Stimulated activated CD4-positive, alpha-beta T cell treated with anti-CD3 and anti-CD28 coated beads, TNF-alpha, amount 100 ng/mL, for 24 hours (primary cell): ENCODE results near the gene PDE4B.
"Not testable (repeated sequence)": the region's sequence is repeated elsewhere in the genome, so short reads cannot be mapped to it uniquely, and the experiment has no call there.

Experiments
- DNase-seq, 3 experiments: peaks; one replicate each; pipeline ENCODE4 v3.0.0-alpha.2; 2020; ENCODE audit warnings: low read depth in 3 of 3

The PDE4B gene

DNA sequence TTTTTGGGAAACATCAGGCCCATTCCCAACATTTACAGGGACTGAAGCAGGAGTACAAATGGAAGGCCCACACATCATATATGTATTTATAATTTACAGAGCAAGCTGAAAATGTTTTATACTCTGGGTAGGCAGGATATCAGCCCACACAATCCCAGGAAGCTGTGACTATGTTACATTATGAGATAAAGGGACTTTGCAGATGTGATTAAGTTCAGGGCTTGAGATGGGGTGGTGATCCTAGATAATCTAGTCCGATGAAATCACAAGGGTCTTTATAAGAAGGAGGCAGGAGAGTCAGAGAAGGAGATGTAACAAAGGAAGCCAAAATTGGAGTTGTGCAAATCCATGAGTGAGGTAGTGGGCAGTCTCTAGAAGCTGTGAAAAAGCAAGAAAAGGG is 160.5 kb downstream of the PDE4B start:
- DNase-seq = no peak

DNA sequence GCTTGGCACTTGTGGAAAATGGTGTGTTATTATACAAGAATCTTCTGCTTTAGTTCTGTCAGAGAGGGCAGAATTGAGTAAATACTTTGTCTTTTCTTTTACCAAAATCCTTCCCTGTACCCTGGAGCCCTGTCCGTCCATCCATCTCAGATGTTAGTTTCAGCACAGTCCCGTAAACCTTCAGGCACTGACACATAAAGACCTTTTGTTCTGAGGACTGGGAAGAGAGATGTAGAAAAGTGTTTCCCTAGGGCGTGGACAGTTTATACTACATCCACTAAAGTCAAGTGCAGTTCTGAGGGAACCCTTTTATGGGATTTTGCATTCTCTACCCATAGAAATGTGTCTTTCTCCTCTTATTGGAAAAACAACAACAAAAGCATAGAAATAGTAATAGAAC is 162.4 kb downstream of the PDE4B start:
- DNase-seq = no peak

DNA sequence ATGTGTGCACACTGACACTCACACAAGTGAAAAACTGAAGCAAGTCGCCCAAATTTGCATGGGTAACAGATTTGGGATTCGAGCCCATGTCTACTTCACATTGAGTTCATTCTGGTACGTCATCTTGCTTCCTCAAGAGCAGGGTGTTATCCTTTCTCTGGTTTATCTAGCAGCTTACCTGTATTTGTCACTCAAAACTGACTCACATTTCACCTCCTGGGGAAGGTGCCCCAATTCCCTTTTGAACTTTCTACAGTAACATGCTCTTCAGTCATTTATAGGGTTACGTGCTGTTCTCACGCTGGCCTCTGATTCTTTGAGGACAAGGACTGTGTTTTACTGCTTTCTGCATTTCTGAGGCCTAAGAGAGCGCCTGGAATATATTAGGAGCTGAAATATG is 162.8 kb downstream of the PDE4B start:
- no peak for DNase-seq

DNA sequence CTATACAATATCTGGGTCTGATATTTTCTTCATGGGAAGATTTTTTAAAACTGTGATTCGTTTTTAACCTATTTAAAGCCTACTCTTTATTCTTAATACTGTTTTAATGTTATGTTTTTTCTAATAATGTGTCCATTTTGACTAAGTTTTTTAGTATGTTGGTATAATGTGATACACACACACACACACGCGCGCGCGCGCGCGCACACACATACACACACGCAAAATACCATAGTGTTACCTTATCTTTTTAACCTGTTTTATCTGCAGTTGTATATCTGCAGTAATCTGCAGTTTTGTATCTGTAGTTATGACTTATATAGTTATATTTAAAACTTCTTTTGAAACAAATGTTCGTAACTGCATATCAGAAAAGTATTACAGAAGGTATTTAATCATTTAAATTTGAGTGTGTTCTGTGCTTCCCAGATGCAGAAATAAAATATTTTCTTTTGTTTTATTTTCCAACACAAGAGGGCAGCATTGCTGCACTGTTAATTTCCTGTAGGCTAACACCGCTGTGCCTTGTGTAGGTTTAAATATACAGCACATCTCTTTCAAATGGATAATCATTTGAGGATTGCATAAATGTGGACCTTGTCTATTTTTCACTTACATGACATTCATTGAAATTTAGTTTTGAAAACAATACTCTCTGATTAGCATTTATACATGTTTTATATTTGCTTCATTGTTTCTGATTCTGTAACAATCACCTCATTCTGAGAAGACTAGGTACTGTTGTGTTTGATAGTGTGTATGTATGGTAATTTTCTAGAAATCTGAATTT is 166.1 kb downstream of the PDE4B start:
- DNase-seq = peak in 2 of 3 experiments; percentile 6 to 8

DNA sequence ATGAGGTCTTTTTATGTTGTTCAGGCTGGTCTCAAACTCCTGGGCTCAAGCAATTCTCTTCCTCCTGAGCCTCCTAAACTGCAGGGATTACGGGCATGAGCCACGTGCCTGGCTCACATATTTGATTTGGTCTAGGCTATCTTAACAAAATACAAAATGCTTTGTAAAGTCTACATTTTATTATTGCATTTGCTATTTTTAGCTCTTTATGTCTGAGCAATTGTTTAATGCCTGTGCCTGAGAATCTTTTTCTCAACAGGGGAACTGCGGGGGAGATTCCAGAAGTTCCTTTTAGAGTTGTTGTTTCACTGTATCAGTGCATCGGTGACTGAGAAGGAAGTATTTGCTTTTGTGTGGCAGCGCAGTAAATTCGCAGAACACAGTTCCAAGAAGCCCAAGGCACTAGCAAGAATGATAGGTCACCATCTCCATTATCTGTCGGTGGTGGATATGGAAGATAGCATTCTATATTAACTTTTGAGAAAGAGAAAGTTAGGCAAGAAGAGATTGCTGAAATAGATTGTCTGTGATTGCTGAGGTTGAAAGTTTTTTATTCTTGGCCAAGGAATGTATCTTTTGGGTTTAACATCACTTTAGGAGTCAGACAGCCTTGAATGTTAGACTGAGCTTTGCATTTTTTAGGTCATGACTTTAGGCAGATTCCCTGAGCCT is 167.3 kb downstream of the PDE4B start:
- DNase-seq = no peak

DNA sequence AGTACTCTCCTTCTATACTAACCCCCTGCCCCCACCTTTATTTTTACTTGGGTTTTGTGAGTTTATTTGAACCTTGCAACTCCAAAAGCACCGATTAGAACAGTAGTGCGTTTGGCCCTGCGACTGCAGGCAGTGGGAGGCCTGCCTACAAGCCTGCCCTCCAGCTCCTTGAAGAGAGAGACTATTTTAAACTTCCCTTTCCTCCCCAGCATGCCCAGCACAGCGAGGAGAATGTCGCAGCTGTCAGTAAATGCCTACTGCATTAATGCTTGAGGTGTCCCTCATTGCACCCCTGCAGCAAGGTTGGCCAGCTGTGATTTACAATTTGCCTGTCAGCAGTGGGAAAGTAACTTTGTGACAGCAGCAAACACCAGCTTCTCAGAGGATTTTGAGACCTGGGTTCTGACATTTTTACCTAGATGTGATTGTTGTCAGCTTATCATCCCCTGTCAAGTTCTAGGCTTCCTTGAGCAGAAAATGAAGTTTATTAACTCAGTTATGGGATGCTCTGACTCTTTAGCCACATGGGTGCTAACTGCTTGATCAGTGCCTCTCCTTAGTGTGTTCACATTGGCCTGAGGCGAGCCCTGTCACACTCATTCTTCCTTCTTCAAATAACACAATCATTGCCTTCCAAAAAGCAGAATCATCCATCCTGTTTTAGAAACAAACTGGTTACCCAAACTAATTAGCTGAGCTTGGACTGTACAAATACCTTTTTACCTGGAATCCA is 170.6 kb downstream of the PDE4B start:
- no peak for DNase-seq

DNA sequence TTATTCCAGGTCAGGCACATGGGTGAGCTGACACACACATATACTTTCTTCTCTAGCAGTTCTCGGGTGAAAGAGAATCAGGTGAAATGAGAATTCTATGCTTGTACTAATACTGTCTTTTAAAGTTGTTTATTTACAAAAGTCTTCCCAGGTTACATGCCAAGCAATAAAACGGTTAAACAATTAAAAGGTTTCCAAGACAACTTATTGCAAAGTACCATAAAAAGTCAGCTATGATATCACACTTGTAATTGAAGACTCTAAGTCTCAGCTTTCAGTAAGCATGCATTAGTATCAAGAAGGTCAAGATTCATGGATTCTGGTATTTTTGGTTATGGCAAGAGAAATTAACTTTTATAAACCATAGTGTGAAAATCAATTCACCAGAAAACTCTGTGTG is 171.4 kb downstream of the PDE4B start:
- no peak for DNase-seq

DNA sequence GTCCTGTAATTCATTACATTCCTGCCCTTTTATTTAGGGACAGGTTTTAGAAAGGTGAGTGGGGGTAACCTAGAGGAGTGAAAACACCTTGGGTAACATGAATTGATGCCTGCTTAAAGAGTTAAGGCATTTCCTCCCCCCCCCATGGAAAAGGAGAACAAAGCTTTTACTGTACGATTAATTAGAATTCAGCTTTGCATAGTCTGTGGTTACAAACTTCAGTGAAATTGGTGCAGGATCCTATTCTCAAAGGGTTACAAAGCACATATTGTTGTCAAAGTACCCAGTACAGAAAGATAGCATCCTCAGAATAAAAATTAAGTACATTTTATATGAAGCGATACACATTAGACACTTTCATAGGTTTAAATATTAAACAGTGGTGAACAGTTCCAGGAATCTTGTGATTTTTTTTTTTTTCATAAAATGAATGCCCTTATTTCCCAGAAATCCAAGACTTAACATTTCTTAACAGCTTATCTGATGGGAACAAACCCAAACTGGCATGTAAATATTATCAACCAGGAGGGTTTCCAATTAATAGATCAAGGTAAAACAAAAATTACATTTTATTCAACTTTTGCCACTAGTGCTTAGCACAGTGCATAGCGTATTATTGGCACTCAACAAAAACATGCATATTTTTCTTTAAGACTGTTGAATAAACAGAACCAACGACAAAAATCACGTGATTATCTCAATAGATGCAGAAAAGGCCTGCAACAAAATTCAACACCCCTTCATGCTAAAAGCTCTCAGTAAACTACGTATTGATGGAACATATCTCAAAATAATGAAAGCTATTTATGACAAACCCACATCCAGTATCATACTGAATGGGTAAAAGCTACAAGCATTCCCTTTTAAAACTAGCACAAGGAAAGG is 172.7 kb downstream of the PDE4B start:
- DNase-seq = no peak

DNA sequence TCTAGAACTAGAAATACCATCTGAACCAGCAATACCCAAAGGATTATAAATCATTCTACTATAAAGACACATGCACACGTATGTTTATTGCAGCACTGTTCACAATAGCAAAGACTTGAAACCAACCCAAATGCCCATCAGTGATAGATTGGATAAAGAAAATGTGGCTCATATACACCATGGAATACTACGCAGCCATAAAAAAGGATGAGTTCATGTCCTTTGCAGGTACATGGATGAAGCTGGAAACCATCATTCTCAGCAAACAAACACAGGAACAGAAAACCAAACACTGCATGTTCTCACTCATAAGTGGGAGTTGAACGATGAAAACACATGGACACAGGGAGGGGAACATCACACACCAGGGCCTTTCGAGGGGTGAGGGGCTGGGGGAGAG is 174.8 kb downstream of the PDE4B start:
- DNase-seq = not testable (repeated sequence)

DNA sequence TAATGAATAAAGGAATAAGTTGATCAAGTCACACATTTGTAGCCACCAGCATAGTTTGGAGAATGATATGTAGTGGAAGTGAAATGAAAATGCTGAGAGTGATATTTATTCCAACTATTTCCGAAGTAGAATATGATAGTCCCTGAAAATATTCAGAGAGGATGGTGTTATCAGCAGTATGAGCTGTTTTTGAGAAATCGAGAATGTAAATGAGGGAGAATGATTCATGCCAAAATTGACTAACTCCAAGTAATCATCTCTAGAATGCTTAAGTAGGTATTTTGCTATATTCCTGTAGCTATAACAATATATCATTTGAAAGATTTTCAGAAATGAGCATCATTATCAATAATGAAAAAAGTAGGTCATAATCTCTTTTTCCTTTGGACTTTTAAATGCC is 178.9 kb downstream of the PDE4B start:
- DNase-seq = no peak

DNA sequence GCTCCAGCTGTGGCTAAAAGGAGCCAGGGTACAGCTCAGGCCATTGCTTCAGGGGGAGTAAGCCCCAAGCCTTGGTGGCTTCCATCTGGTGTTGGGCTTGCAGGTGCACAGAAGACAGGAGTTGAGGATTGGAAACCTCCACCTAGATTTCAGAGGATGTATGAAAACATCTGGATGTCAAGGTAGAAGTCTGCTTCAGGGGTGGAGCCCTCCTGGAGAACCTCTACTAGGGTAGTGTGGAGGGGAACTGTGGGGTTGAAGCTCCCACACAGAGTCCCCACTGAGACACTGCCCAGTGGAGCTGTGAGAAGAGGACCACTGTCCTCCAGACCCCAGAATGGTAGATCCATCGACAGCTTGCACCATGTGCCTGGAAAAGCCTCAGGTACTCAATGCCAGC is 183.0 kb downstream of the PDE4B start:
- no peak for DNase-seq

DNA sequence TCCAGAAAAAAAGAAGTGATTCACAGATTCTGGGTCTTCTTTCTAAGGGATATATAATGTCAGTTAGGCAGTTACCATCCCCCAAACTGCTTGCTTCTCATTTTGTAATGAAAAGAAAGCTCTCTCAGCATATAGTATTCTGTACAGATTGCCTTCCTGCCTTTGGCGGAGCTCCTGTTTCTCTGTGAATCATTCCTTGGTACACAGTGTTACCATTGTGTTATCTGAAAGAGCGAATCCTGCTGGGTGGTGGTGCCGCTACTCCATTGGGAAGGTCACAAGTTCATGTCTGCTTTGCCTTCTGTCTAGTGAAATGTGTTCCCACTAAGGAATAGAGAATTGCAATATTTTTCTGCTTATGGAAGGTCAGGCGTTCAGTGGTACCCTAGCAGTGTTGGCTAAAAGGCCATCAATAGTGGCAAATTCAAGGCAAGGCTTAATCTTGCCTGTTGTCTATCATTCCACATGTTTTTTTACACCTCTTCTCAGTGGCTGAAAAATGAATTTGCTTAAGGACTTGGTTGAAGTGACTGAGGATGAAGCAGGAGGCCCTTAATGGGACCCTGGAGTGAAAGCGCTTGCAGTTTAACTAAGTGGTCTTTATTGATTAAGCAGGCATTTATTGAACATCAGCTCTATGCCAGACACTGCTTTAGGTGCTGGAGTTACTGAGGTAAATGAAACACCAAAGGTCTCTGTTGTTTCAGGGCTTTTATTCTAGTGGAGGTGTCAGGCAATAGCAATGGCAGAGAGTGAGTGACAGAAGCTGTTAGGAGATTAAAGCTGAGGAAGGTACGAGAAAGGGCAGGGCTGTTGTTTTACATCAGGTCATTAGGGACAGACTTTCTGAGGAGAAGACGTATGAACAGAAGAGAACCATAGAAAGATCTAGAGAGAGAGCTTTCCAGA is 186.7 kb downstream of the PDE4B start:
- DNase-seq = no peak

DNA sequence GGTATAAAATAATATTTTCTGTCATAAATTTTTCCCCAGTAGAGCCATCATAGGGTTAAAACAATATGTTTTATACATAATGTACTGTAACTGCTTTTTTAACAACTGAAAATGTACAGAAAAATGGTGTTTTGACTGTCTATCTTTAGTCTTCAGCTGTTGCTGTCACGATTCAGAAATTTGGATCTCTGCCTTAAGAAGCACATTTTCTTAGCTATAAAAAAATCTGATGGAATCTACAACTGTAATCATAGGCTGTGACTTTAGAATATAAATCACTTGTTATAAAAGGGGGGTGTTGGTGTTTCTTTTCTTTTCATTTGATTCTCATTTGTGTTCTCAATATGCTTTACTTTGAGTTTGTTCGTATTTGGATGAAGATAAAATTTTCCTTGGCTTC is 187.5 kb downstream of the PDE4B start:
- DNase-seq = no peak

DNA sequence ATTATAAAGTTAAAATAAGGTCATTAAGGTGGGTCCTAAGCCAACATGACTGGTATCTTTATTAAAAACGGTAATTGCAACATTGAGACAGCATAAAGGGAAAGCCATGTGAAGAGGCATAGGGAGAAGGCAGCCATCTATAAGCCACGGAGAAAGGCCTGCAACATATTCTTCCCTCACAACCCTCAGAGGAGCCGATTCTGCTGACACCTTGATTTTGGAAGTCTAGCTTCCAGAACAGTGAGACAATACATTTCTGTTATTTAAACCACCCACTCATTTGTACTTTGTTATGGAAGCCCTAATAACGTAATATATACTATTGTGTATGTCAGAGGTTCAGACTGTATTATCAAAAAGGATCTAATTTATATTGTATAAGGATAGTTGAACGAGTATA is 190.8 kb downstream of the PDE4B start:
- DNase-seq = no peak

DNA sequence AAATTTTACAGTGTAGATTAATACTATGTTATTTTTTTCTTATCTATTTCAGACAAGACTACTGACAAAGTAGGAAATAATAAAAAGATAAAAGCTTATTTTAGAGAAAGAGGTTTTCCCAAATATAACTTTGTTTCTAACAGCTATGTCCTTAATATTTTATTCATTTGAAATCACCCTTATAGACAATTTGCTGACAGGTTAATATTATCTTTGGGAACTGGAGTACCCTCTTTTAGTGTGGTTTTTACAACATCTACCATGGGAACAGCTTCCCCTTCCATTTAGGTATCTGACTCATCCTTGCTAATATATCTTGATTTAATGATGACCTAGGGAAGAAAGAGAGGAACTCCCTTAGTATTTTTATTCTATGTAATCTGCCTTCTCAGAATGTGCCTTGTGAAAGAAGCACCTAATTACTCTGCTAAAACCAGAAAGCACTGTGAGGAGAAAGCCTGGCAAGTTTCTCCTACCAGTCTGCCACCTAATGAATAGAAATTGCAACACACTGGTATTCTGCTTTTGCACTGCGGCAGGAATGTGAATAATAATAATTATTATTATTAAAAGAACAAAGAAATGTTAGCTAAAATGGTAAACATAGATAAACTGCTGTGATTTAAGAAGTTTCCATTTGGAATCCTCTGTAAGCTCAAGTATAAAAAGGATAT is 192.8 kb downstream of the PDE4B start:
- DNase-seq = no peak

DNA sequence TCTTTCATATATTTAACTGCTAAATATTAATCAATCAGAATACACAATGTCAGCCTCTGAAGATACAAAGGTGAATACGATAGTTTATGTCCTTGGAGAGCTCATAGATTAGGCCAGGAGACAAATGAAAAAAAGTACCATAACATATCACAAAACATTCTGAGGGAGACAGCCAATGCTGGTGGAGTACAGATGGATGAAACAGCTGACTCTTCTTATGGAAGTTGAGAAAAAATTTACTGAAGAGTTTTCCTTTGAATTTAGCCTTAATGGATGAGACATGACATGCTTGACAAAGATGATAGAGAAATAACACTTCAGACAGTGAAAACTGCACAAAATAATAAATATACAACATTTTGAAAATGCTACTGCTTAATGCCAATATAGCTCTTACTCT is 193.5 kb downstream of the PDE4B start:
- no peak for DNase-seq

DNA sequence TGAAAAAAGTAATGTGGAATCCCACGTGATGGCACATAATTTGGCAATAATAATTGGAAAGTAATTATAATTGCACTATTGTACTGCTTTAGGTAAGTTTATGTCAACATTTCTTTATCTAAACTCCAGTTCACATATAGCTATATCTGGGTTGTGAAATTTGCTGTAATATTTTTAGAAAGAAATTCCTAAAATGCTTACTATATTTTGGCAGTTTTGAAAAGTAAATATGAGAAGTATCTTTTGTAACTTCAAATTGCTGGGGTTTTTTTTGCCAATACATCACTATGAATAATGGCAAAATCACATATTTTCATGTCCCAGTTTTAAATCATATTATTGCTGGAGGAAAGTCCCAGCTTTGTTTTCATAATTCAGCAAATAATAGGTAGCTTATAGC is 197.5 kb downstream of the PDE4B start:
- DNase-seq = no peak

DNA sequence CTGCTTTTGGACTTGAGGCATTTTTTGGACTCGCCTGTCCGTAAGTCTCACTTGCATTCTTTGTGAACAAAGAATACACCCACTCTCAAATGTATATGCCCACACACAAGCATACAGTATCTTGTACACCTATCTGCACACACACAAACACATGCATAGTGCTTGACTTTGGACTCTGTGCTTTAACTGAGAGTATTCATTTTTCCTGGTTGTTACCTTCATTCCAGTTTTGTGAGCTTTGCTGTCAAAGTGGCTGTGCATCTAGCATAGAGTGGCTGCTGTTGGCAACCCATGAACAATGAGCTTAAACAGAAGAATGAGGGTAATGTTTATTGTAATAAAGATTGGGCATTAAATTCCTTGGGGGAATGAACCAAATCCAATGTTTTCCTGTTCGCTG is 199.0 kb downstream of the PDE4B start:
- DNase-seq = no peak

DNA sequence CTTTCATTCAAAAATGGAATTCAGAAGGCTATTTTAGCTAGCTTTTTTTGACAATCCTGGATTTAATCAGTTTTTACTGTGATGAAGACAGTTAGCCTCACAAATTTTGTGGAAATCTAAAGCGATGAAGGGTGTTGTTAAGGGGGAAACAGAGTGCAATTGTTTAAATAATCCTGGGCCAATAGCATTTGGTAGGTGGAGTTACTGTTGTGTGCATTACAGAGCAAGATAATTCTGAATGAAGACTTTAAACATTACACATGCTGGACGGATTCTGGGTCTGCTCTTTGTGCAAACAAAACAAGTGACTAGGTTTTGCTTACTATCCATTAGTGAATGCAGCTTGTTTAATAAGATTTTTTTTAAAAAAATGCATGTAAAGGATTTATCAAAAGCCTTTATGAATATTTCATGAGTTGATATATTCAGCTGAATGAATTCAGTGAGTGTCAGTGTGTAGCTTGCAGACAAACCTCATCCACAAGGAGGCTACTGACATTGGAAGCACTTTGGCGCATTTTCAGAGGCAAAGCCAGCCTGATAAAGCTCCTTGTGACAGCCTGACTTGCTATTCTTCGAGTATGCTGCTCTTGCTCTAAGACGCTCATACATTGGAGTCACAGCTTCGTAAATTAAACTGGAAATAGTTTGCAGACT is 199.6 kb downstream of the PDE4B start:
- DNase-seq = no peak

DNA sequence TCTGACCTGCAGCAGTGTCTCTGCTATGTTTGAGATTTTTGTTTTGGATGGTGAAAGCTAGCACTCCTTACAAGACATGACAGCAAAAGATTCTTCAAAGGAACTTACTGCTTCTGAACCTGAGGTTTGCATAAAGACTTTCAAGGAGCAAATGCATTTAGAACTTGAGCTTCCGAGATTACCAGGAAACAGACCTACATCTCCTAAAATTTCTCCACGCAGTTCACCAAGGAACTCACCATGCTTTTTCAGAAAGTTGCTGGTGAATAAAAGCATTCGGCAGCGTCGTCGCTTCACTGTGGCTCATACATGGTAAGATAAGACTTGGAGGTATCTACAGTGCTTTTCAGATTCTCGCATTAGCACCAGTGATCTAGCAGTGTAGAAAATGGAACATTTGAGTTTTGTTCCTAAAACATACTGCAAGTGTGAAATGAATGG is 200.2 kb downstream of the PDE4B start:
- no peak for DNase-seq
